ENCODE results near the gene GADD45B.

- TF ChIP-seq EZH2 (IDR thresholded peaks at IDR 0.05; ENCODE audit: borderline replicate concordance, low read depth, low read length, severe bottlenecking), result no peak
- no peak for TF ChIP-seq MYC (IDR thresholded peaks at IDR 0.05; ENCODE audit: low read depth, low read length)
Measured at GRCh38 chr19:2494084-2494446, 18.1 kb downstream of the GADD45B start.

All from endothelial cell of umbilical vein (primary cell).